Hepatocyte (in vitro differentiated cells): ENCODE results near the gene EPHB2. TPM values are rescaled to one million over a fixed set of nuclear protein-coding genes. Genes with fewer than 3 reads are reported as not detected.

Source experiments
- DNase-seq: peaks from one replicate; pipeline ENCODE4 v3.0.0-alpha.2; 2016; ENCODE audit warnings: low spot score
- H2AFZ ChIP-seq: fragments of 200-600 bp; sonication (generic); 2 replicates; pipeline ENCODE4 v1.6.0; 2016; ENCODE audit warnings: antibody characterized with exemption, mild to moderate bottlenecking
- H3K27ac ChIP-seq: fragments of 200-600 bp; sonication (generic); 2 replicates; pipeline ENCODE4 v1.5.1; 2016; ENCODE audit warnings: mild to moderate bottlenecking
- H3K27me3 ChIP-seq: fragments of 200-600 bp; sonication (generic); 2 replicates; pipeline ENCODE4 v1.6.1; 2016
- H3K36me3 ChIP-seq: fragments of 200-600 bp; sonication (generic); replicated peaks from 2 replicates; pipeline ENCODE4 v1.5.1; 2016; ENCODE audit warnings: low read depth; ENCODE audit not compliant: insufficient read depth
- H3K4me1 ChIP-seq: fragments of 200-600 bp; sonication (generic); 2 replicates; pipeline ENCODE4 v1.5.1; 2016; ENCODE audit warnings: mild to moderate bottlenecking, moderate library complexity; ENCODE audit not compliant: insufficient read depth
- H3K4me2 ChIP-seq: fragments of 200-600 bp; sonication (generic); 2 replicates; pipeline ENCODE4 v1.6.0; 2016
- H3K4me3 ChIP-seq: fragments of 200-600 bp; sonication (generic); 2 replicates; pipeline ENCODE4 v1.5.1; 2016; ENCODE audit warnings: mild to moderate bottlenecking
- H3K79me2 ChIP-seq: fragments of 200-600 bp; sonication (generic); 2 replicates; pipeline ENCODE4 v1.6.0; 2017; ENCODE audit warnings: mild to moderate bottlenecking
- H3K9me2 ChIP-seq: fragments of 200-600 bp; sonication (generic); replicated peaks from 2 replicates; pipeline ENCODE4 v1.6.0; 2017; ENCODE audit warnings: mild to moderate bottlenecking; ENCODE audit not compliant: insufficient read depth
- H3K9me3 ChIP-seq: fragments of 200-600 bp; sonication (generic); 2 replicates; pipeline ENCODE4 v1.5.1; 2016; ENCODE audit warnings: low read depth, mild to moderate bottlenecking
- H4K20me1 ChIP-seq: fragments of 200-600 bp; sonication (generic); 2 replicates; pipeline ENCODE4 v1.6.0; 2016; ENCODE audit warnings: mild to moderate bottlenecking; ENCODE audit not compliant: insufficient read depth, poor library complexity, severe bottlenecking
- EZH2 ChIP-seq: fragments of 200-600 bp; sonication (generic); IDR thresholded peaks from 2 replicates; pipeline ENCODE4 v1.6.1; 2016; ENCODE audit warnings: antibody characterized with exemption, mild to moderate bottlenecking, borderline replicate concordance
- EZH2phosphoT487 ChIP-seq: fragments of 200-600 bp; sonication (generic); IDR thresholded peaks from one replicate; pipeline ENCODE4 v1.6.1; 2018; ENCODE audit warnings: antibody characterized with exemption, mild to moderate bottlenecking, low read depth, moderate library complexity; ENCODE audit not compliant: unreplicated experiment, severe bottlenecking
- WGBS: methylation state at CpG from one replicate; pipeline ENCODE4 v1.1.6; 2016; ENCODE audit warnings: low lambda C conversion rate; ENCODE audit errors: missing lambda C conversion rate; 5-methylcytosine and 5-hydroxymethylcytosine counted together
- polyA plus RNA-seq: library from polyadenylated mRNA; unstranded; fragments of >200 nt; fragmentation: Nextera tagmentation; extraction: Ambion mirVana; gene quantifications from 2 replicates; pipeline ENCODE4 v1.2.1, GENCODE V29; 2016
- total RNA-seq: library from RNA; depleted of rRNA; stranded (reverse); fragments of >200 nt; gene quantifications from 2 replicates; pipeline ENCODE4 v1.2.3, GENCODE V29; 2014
- TF ChIP-seq, protein P1 (sequence below): fragments of 200-600 bp; sonication (generic); IDR thresholded peaks from 2 replicates; pipeline ENCODE4 v1.5.1; 2016; ENCODE audit warnings: antibody characterized with exemption, mild to moderate bottlenecking; ENCODE audit not compliant: poor library complexity

The EPHB2 gene
- total and polyA plus RNA-seq, 2 experiments from 2014 or later: 17.2 to 18.3 TPM

DNA sequence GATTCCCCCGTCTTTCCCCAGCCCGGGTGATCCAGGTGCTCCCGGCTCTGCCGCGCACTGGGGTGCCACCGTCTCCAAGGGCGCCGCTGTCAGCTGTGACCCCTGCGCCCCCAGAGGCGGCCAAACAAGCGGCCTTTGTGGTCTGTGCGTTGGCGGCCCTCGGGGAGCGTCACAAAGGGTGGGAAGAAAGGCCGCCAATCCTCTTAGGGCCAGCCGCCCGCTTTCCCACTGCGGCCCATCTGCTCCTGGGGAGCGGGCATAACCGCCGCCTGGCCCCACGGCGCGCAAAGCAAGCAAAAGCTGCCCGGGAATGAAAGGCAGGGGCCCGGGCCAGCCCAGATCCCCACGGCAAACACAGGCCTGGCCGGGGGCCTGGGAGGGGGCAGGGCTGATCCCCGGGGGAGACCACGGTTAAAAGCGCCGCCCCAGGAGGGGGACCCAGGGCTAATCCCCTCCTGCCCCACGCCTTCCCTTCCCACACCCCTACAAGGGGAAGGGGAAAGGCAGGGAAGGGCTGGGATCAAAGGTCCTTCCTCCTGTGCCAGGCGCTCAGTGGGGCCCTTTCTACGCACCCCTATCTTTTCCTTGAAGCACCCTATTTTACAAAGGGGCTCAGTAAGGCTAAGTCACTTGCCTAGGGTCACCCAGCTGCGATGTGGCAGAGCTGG lies 33.6 kb upstream of the EPHB2 start:
- Histone ChIP-seq H4K20me1 (no peaks in the 10 kb centered on the region), H3K9me2 (no peaks in the 10 kb centered on the region), H3K27ac (no peak overlapping the region), H3K4me2 (no peak overlapping the region), H3K36me3 (no peaks in the 10 kb centered on the region), H3K4me1 (no peaks in the 10 kb centered on the region), H3K4me3 (no peak overlapping the region), H3K79me2 (no peaks in the 10 kb centered on the region), H2AFZ (no peak overlapping the region), H3K9me3 (no peaks in the 10 kb centered on the region), H3K27me3 (peaks cover 14% of the 10 kb centered on the region)
- DNase-seq: no peak
- TF ChIP-seq, protein P1, sequence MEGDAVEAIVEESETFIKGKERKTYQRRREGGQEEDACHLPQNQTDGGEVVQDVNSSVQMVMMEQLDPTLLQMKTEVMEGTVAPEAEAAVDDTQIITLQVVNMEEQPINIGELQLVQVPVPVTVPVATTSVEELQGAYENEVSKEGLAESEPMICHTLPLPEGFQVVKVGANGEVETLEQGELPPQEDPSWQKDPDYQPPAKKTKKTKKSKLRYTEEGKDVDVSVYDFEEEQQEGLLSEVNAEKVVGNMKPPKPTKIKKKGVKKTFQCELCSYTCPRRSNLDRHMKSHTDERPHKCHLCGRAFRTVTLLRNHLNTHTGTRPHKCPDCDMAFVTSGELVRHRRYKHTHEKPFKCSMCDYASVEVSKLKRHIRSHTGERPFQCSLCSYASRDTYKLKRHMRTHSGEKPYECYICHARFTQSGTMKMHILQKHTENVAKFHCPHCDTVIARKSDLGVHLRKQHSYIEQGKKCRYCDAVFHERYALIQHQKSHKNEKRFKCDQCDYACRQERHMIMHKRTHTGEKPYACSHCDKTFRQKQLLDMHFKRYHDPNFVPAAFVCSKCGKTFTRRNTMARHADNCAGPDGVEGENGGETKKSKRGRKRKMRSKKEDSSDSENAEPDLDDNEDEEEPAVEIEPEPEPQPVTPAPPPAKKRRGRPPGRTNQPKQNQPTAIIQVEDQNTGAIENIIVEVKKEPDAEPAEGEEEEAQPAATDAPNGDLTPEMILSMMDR: no peak
- TF ChIP-seq EZH2 (no peak), EZH2phosphoT487 (no peak)
- WGBS: 89% methylated on average over 35 of the region's 37 CpGs

DNA sequence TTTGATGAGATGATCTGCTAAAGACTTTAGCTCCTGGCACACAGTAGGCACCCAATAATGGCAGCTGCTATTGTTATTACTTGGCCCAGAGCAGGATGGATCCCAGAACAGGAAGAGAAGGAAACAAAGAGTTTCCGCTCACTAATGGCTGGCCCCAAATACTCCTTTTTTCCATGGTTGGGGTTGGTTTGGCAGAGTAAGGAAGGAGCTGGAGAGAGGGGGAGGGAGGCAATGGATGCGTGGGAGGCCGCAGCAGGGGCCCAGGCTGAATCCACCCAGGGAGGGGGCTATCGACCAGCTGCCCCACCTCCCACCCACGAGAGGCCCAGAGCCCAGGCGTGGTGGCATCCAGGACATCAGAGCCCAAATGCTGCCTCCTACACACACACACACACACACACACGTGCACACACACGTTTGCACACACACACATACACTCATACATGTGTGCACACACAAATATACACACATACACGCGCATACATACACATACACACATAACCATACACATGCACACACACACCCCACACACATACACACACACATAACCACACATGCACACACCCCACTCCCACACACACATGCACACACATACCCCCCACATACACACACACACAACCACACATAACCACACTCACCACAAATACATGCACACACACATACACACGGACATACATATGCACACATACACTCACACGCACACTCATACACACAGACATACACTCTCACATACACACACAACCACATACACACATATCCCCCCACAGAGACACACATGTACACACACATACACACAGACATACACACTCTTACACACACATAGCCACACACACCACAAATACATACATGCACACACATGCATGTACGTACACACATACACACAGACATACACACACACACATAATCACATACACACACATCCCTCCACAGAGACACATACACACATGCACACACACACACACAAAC lies 32.4 kb upstream of the EPHB2 start:
- no peak for DNase-seq
- H3K9me2 ChIP-seq: no peaks in the 10 kb centered on the region
- TF ChIP-seq EZH2phosphoT487 (no peak), EZH2 (no peak)
- TF ChIP-seq, protein P1: no peak
- H2AFZ ChIP-seq: no peak overlapping the region
- H3K27ac ChIP-seq: no peak overlapping the region
- no peaks in the 10 kb centered on the region for H3K9me3 ChIP-seq
- H3K36me3 ChIP-seq: no peaks in the 10 kb centered on the region
- H3K27me3 ChIP-seq: peaks cover 4% of the 10 kb centered on the region
- H3K4me1 ChIP-seq: no peaks in the 10 kb centered on the region
- no peaks in the 10 kb centered on the region for H4K20me1 ChIP-seq
- no peak overlapping the region for H3K4me3 ChIP-seq
- no peak overlapping the region for H3K4me2 ChIP-seq
- WGBS: 87% methylated on average over 12 of the region's 13 CpGs
- H3K79me2 ChIP-seq: no peaks in the 10 kb centered on the region

DNA sequence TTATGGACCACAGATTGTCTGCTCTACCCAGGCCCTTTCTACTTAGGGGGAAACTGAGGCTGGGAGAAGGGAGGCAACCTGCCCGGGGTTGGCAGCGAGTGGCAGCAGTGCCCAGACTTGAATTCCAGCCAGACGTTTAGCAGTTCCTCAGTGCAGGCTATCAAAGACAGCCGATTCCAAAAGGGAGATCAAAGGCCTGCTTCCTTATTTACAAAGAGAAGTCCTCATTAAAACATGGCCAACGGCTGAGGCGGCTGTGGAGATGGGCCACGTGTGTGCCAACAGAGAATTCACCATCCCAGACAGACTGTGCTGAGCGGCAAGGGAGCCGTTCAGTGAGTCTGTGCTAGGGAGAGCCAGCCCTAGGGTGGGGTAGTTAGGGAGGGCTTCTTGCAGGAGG lies 29.9 kb upstream of the EPHB2 start:
- H3K79me2 ChIP-seq: no peaks in the 10 kb centered on the region
- H4K20me1 ChIP-seq: no peaks in the 10 kb centered on the region
- no peak overlapping the region for H2AFZ ChIP-seq
- no peaks in the 10 kb centered on the region for H3K9me2 ChIP-seq
- H3K9me3 ChIP-seq: no peaks in the 10 kb centered on the region
- H3K36me3 ChIP-seq: no peaks in the 10 kb centered on the region
- no peaks in the 10 kb centered on the region for H3K27me3 ChIP-seq
- H3K4me3 ChIP-seq: no peak overlapping the region
- no peaks in the 10 kb centered on the region for H3K4me1 ChIP-seq
- no peak overlapping the region for H3K4me2 ChIP-seq
- TF ChIP-seq EZH2phosphoT487 (no peak), EZH2 (no peak)
- TF ChIP-seq, protein P1: no peak
- no peak overlapping the region for H3K27ac ChIP-seq
- no peak for DNase-seq
- WGBS: 55% methylated on average over 9 of the region's 9 CpGs
